Measurements from ENCODE around the gene VIL1. TPM values are rescaled to one million over a fixed set of nuclear protein-coding genes. Genes with fewer than 3 reads are reported as not detected.
A peak's percentile ranks its signal among the peaks of the same experiment; 100 is the strongest.

VIL1 gene
- total and polyA plus RNA-seq, 12 donors, result 0.09 to 4.5 (median 0.43) TPM; not detected in 6

- no peaks in the 10 kb centered on the region for H3K27me3 ChIP-seq
- H3K4me1 ChIP-seq (replicated peaks in 1 of 2), result peaks cover 25 to 52% of the 10 kb centered on the region in 2 donors
- H3K9me3 ChIP-seq (replicated peaks in 1 of 3), result no peaks in the 10 kb centered on the region
- peak overlapping the region; percentile 87 to 100 (median 97) for H3K27ac ChIP-seq
- peak in 6 of 7 donors; percentile 38 to 71 (median 56) for DNase-seq
- intact Hi-C loops (cut with DNase I), result loop anchor here in 1 of 2 donors (5.0 to 10.0 kb wide), 2 partner anchors 67 to 244 kb away; no protein-coding TSS in a partner anchor
- WGBS, 4 donors, result 0 to 1% (median 0%) methylated on average over 24 to 63 of the region's 63 CpGs
- TF ChIP-seq, protein P1, sequence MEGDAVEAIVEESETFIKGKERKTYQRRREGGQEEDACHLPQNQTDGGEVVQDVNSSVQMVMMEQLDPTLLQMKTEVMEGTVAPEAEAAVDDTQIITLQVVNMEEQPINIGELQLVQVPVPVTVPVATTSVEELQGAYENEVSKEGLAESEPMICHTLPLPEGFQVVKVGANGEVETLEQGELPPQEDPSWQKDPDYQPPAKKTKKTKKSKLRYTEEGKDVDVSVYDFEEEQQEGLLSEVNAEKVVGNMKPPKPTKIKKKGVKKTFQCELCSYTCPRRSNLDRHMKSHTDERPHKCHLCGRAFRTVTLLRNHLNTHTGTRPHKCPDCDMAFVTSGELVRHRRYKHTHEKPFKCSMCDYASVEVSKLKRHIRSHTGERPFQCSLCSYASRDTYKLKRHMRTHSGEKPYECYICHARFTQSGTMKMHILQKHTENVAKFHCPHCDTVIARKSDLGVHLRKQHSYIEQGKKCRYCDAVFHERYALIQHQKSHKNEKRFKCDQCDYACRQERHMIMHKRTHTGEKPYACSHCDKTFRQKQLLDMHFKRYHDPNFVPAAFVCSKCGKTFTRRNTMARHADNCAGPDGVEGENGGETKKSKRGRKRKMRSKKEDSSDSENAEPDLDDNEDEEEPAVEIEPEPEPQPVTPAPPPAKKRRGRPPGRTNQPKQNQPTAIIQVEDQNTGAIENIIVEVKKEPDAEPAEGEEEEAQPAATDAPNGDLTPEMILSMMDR (IDR thresholded peaks at IDR 0.05), result no peak
- TF ChIP-seq POLR2A (IDR thresholded peaks at IDR 0.05), result peak in 1 of 2 donors; percentile 4
- peaks cover 0 to 34% of the 10 kb centered on the region in 2 donors for H3K36me3 ChIP-seq (replicated peaks in 1 of 2)
- H3K4me3 ChIP-seq, result peak overlapping the region; percentile 78 to 96 (median 95)
Observed at GRCh38 chr2:218400167-218400929, 18.6 kb upstream of the VIL1 start.

DNA sequence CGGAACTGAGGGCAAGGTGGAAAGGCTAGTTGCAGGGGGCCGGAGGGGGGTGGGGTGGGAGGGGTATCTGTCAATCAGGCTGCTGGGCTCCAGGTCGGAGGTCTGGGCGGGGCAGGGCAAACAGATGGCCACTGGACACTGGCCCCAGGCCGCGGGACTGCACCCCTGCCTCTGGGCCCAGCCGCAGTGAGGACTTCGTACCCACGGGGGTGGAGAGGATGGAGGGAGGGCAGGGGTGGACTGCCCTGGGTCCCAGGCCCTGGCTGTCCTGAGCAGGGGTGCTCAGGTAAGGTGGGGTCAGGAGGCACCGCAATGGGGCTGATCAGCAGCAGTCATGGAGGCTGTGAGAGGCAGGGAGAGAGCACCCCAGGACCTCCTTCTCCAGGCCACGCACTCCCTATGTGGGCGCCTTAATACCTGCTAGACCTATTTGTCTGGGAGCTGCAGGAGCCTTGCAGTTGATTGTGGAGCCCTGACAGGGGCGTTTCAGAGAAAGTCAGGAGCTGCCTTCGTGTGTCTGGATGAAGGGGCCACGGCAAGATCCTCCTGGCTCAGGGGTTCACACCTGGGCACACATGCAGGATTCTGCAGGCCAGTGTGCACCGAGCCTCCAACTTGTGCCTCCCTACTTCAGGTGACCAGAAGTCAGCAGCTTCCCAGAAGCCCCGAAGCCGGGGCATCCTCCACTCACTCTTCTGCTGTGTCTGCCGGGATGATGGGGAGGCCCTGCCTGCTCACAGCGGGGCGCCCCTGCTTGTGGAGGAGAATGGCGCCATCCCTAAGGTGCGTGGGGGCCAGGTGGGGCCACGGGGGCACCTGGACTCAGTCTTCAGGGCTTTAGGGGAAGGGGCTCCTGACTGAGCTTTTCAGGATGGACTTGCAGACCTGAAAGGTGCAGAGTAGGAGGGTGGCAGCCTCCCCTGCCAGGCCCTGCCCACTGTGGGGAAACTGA lies 17.7 kb upstream of the VIL1 start:
- H3K36me3 ChIP-seq (replicated peaks in 1 of 2), result peaks cover 0 to 34% of the 10 kb centered on the region in 2 donors
- 21 to 65% (median 35%) methylated on average over 7 to 24 of the region's 24 CpGs for WGBS, 4 donors

GRCh38 chr2:218401890-218402289 lies 17.0 kb upstream of the VIL1 start:
- Histone ChIP-seq H3K27me3 (no peaks in the 10 kb centered on the region), H3K9me3 (replicated peaks in 1 of 3) (no peaks in the 10 kb centered on the region), H3K4me3 (peak overlapping the region in 1 of 4 donors; percentile 96), H3K27ac (peak overlapping the region in 2 of 5 donors; percentile 63 to 99), H3K4me1 (replicated peaks in 1 of 2) (peaks cover 29 to 59% of the 10 kb centered on the region in 2 donors), H3K36me3 (replicated peaks in 1 of 2) (peaks cover 0 to 34% of the 10 kb centered on the region in 2 donors)
- WGBS, 4 donors, result 17 to 70% (median 67%) methylated on average over 1 to 9 of the region's 9 CpGs
- TF ChIP-seq, protein P1 (IDR thresholded peaks at IDR 0.05), result no peak
- no peak for TF ChIP-seq POLR2A (IDR thresholded peaks at IDR 0.05)
- intact Hi-C loops (cut with DNase I), result loop anchor here in 1 of 2 donors (5.0 to 10.0 kb wide), 2 partner anchors 65 to 243 kb away; no protein-coding TSS in a partner anchor
- peak in 1 of 7 donors; percentile 26 for DNase-seq

More for the DNA sequence above, 17.7 kb upstream of the VIL1 start:
- Histone ChIP-seq H3K27me3 (no peaks in the 10 kb centered on the region), H3K4me1 (replicated peaks in 1 of 2) (peaks cover 28 to 55% of the 10 kb centered on the region in 2 donors), H3K4me3 (peak overlapping the region in 3 of 4 donors; percentile 62 to 96 (median 96)), H3K27ac (peak overlapping the region in 4 of 5 donors; percentile 94 to 100 (median 98)), H3K9me3 (replicated peaks in 1 of 3) (no peaks in the 10 kb centered on the region)
- peak in 3 of 7 donors; percentile 34 to 38 (median 35) for DNase-seq
- TF ChIP-seq POLR2A (IDR thresholded peaks at IDR 0.05), result no peak
- TF ChIP-seq, protein P1 (IDR thresholded peaks at IDR 0.05), result no peak
- intact Hi-C loops (cut with DNase I), result loop anchor here in 1 of 2 donors (5.0 to 10.0 kb wide), 2 partner anchors 66 to 244 kb away; no protein-coding TSS in a partner anchor

All from adrenal gland (tissue), 12 donors.